CD4-positive, alpha-beta T cell (primary cell): ENCODE data around the gene LCN1. TPM values are rescaled to one million over a fixed set of nuclear protein-coding genes. Genes with fewer than 3 reads are reported as not detected.

Experiments
- ATAC-seq: fragments of 200-7000 bp; cut with Tn5 transposase; one replicate; pipeline ENCODE4 v1.10.0; 2022; ENCODE audit warnings: mild to moderate bottlenecking; ENCODE audit not compliant: poor library complexity
- CTCF ChIA-PET: fragments of 350-600 bp; sonication (Branson Sonifier 250); formaldehyde crosslinking; loops from one replicate; lab custom pipeline; 2021; ENCODE audit warnings: antibody characterized with exemption, inconsistent platforms; lab: Charles Lee
- POLR2A ChIA-PET: fragments of 350-600 bp; sonication (Branson Sonifier 250); formaldehyde crosslinking; loops from one replicate; lab custom pipeline; 2021; ENCODE audit warnings: antibody characterized with exemption, inconsistent platforms; lab: Charles Lee
- DNase-seq, 14 experiments: peaks; one replicate each; pipeline ENCODE4 v3.0.0-alpha.2; 2013 to 2020; ENCODE audit warnings: mixed read lengths in 2 of 14
- H3K27ac ChIP-seq, 2 donors: one replicate each; pipeline versions ENCODE4 v1.5.1 to v1.7.0; 2013; ENCODE audit warnings: low read length in 2 of 2, low read depth in 1 of 2, mild to moderate bottlenecking in 1 of 2
- H3K27me3 ChIP-seq, 2 experiments: 1 replicate in 1 of 2; 2 replicates in 1 of 2; pipeline versions ENCODE4 v1.6.1 to v1.7.0; 2013; ENCODE audit warnings: low read length in 2 of 2, control low read depth in 1 of 2, mild to moderate bottlenecking in 1 of 2, moderate library complexity in 1 of 2; ENCODE audit not compliant: insufficient read depth in 2 of 2, control insufficient read depth in 1 of 2
- H3K36me3 ChIP-seq: one replicate; pipeline ENCODE4 v1.6.1; 2013; ENCODE audit warnings: low read length, control low read depth; ENCODE audit not compliant: insufficient read depth
- H3K4me1 ChIP-seq: one replicate; pipeline ENCODE4 v1.6.1; 2013; ENCODE audit warnings: low read length, control low read depth; ENCODE audit not compliant: insufficient read depth
- H3K4me3 ChIP-seq: one replicate; pipeline ENCODE4 v1.5.1; 2013; ENCODE audit warnings: mild to moderate bottlenecking, low read length, moderate library complexity
- H3K9me3 ChIP-seq, 2 experiments: 1 replicate in 1 of 2; 2 replicates in 1 of 2; pipeline versions ENCODE4 v1.6.1 to v1.7.0; 2013; ENCODE audit warnings: low read length in 2 of 2, mild to moderate bottlenecking in 2 of 2, control low read depth in 1 of 2, moderate library complexity in 1 of 2; ENCODE audit not compliant: control insufficient read depth in 1 of 2, insufficient read depth in 1 of 2
- H3K27ac Mint-ChIP-seq: one replicate; pipeline ENCODE4 v1.8.0; 2020; ENCODE audit warnings: mixed read lengths
- H3K27me3 Mint-ChIP-seq: one replicate; pipeline ENCODE4 v1.8.0; 2021; ENCODE audit warnings: mixed read lengths
- H3K36me3 Mint-ChIP-seq: one replicate; pipeline ENCODE4 v1.8.0; 2021; ENCODE audit warnings: low read depth, mixed read lengths
- H3K4me1 Mint-ChIP-seq: one replicate; pipeline ENCODE4 v1.8.0; 2021; ENCODE audit warnings: low read depth, mixed read lengths
- H3K4me3 Mint-ChIP-seq: one replicate; pipeline ENCODE4 v1.8.0; 2020; ENCODE audit warnings: mild to moderate bottlenecking, mixed read lengths
- H3K9me3 Mint-ChIP-seq: one replicate; pipeline ENCODE4 v1.8.0; 2020; ENCODE audit warnings: mixed read lengths
- CTCF ChIP-seq: fragments of 200-600 bp; IDR thresholded peaks from one replicate; pipeline ENCODE4 v1.8.0; 2022; ENCODE audit warnings: antibody characterized with exemption, mild to moderate bottlenecking
- intact Hi-C, 2 experiments: fragments of 100-400 bp; cut with DNase I in 1 of 2; cut with micrococcal nuclease in 1 of 2; formaldehyde crosslinking; loops; one replicate each; pipeline versions ENCODE4 v1.15.1 to v1.9.0; 2023 to 2025; cut with DNase I, micrococcal nuclease
- total RNA-seq, 174 experiments: library from RNA in 2 of 174; stranded (reverse) in 2 of 174; gene quantifications; one replicate each; pipeline ENCODE4 v1.2.3 and lab custom pipeline; 2021 to 2026

The LCN1 gene
- total RNA-seq, 2 experiments from 2014 or later, result not detected

- Mint-ChIP-seq H3K27ac (no peak overlapping the region), H3K4me1 (no peaks in the 10 kb centered on the region), H3K9me3 (no peaks in the 10 kb centered on the region), H3K36me3 (no peaks in the 10 kb centered on the region), H3K27me3 (peaks cover 14% of the 10 kb centered on the region), H3K4me3 (no peak overlapping the region)
- Histone ChIP-seq H3K9me3 (no peaks in the 10 kb centered on the region), H3K4me1 (peaks cover 4% of the 10 kb centered on the region), H3K27me3 (peaks cover 0 to 2% of the 10 kb centered on the region in 2 experiments), H3K36me3 (no peaks in the 10 kb centered on the region), H3K4me3 (no peak overlapping the region), H3K27ac (no peak overlapping the region)
- intact Hi-C loops, result no loop called here
- POLR2A ChIA-PET, result no interaction called here
- no peak for TF ChIP-seq CTCF
- ATAC-seq, result no peak
- peak in 1 of 14 experiments; percentile 21 for DNase-seq
- CTCF ChIA-PET, result no interaction called here
Observed at GRCh38 chr9:135515083-135515951, 5.9 kb upstream of the LCN1 start.

- DNase-seq (no peak), ATAC-seq (no peak)
- H3K9me3 ChIP-seq, result no peaks in the 10 kb centered on the region
- no peak overlapping the region for H3K27ac Mint-ChIP-seq
- H3K4me3 ChIP-seq, result no peak overlapping the region
- no peak overlapping the region for H3K4me3 Mint-ChIP-seq
- ChIA-PET CTCF (no interaction called here), POLR2A (no interaction called here)
- H3K36me3 ChIP-seq, result no peaks in the 10 kb centered on the region
- no peaks in the 10 kb centered on the region for H3K4me1 Mint-ChIP-seq
- peaks cover 4% of the 10 kb centered on the region for H3K4me1 ChIP-seq
- H3K27ac ChIP-seq, result no peak overlapping the region
- no peak for TF ChIP-seq CTCF
- intact Hi-C loops, result no loop called here
- H3K27me3 Mint-ChIP-seq, result peaks cover 14% of the 10 kb centered on the region
- no peaks in the 10 kb centered on the region for H3K9me3 Mint-ChIP-seq
- no peaks in the 10 kb centered on the region for H3K36me3 Mint-ChIP-seq
- peaks cover 2 to 3% of the 10 kb centered on the region in 2 experiments for H3K27me3 ChIP-seq
Observed at GRCh38 chr9:135516132-135516860, 4.9 kb upstream of the LCN1 start.

- Histone ChIP-seq H3K4me1 (peaks cover 4% of the 10 kb centered on the region), H3K4me3 (no peak overlapping the region), H3K36me3 (no peaks in the 10 kb centered on the region), H3K9me3 (no peaks in the 10 kb centered on the region), H3K27me3 (peaks cover 2 to 5% of the 10 kb centered on the region in 2 experiments), H3K27ac (no peak overlapping the region)
- no peak overlapping the region for H3K27ac Mint-ChIP-seq
- no peak for ATAC-seq
- H3K4me1 Mint-ChIP-seq, result no peaks in the 10 kb centered on the region
- ChIA-PET POLR2A (no interaction called here), CTCF (no interaction called here)
- DNase-seq, result no peak
- peaks cover 14% of the 10 kb centered on the region for H3K27me3 Mint-ChIP-seq
- no peak for TF ChIP-seq CTCF
- no peaks in the 10 kb centered on the region for H3K9me3 Mint-ChIP-seq
- H3K36me3 Mint-ChIP-seq, result no peaks in the 10 kb centered on the region
- intact Hi-C loops, result no loop called here
- no peak overlapping the region for H3K4me3 Mint-ChIP-seq
Observed at GRCh38 chr9:135517407-135517822, 3.8 kb upstream of the LCN1 start.
